GM18502 (cell line): ENCODE measurements around the gene RAB24.

Source experiments
- ATAC-seq: cut with Tn5 transposase; IDR thresholded peaks from one replicate; pipeline ENCODE4 v1.9.1; 2021; ENCODE audit warnings: mild to moderate bottlenecking; ENCODE audit not compliant: unreplicated experiment, poor library complexity

The RAB24 gene

DNA sequence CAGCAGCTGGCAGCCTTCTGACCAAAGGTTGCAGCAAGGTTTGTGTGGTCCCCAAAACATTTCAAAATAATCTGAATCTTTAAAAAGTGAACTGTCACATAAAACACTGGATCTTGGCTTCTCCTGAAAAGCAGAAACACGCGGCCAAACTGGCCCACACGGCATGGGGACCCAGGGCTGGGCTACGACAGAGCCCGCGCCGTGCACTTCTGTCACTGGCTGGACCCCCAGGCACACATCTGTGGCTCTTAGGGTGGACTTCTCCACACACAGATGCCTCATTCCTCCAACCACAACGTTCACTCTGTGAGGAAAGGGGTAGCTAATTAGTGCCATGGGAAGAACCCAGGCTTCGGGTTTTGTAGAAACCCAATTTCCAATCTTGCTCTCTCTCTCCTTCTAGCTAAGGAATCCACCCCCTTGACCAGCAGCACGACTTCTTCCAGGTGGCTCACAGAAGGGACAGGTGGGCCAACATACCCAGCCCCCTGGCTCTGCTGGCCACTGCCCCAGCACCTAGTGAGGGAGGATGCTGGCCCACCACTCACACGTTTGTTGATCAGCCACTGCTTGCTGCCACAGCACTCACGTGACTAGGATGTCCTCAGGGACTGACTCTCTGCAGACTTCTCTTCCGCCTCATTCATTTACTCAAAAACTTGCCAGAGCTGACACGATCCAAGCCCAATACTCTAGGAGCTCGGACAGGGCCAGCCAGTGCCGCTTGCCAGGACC lies 30.1 kb upstream of the RAB24 start:
- ATAC-seq = no peak

DNA sequence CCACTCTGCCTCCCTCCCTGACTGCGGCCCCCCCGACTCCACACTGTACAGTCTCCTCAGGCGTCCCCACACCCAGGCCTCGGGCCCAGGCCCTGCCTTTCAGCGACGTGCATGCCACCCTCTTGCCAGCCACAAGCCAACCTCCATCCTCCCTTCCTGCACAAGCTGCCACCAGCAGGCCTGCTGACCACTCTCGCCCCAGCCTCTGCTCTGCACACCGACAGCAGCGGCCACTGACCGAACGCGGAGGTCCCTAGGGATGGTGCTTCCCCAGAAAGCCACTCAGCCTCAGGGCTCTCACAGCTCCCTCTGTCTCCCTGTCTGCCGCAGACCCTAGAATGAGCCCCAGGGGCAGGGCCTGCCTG lies 29.4 kb upstream of the RAB24 start:
- no peak for ATAC-seq

GRCh38 chr5:177332031-177332895 lies 28.7 kb upstream of the RAB24 start:
- ATAC-seq = no peak

DNA sequence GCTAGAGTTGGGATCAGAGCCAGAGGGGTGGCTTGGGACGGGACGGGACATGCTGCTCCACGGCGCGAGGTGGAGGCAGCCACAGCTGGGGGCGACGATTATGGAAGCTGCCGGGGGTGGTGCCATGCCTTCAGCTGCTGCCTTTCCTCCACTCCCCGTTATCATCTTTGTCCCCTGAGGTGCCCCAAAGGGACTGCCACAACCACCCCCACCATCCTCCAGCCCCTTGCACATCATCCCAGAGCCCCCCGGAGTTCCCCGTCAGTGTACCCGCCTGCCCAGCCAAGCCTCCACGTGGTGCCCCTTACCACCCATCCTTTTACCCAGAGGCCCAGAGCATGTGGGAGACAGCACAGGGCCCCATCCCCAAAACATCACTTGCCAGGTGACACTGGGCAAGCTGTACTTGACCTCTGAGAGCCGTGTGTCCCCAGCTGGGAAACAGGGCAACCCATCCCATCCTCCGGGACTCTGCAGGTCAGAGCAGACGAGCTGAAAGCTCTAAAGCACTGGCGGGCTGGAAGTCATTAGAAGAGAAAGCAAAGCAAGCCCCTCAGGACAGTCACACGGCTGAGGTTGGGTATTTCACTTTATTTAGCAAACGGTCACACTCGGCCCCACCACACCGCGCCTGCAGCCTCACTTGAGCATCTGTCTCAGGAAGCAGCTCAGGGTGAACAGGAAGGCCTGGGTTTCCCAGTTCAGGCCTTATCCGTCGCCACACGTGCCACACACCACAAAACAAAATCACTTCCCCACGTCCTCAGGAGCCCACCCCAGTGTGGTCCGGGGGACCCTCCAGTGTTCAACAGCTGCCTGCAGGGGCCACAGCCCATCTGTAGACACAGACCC lies 27.7 kb upstream of the RAB24 start:
- ATAC-seq = no peak

DNA sequence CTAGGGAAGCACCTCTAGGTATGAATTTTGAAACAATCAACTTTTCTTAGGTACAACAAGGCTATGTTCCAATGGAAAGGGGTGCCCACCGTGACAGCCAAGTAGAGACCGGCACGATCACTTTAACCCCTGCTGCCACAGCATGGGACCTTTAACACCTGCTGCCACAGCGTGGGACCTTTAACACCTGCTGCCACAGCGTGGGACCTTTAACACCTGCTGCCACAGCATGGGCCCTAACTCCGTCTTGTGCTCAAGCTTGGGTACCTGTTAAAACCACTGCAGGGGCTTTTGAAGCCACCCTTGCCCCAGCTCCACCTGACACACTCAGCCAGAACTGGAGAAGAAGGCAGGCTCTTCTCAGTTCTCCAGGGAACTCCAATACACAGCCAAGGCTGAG lies 26.4 kb upstream of the RAB24 start:
- no peak for ATAC-seq

GRCh38 chr5:177328545-177329231 lies 25.2 kb upstream of the RAB24 start:
- ATAC-seq = no peak

GRCh38 chr5:177327539-177328522 lies 24.3 kb upstream of the RAB24 start:
- no peak for ATAC-seq

GRCh38 chr5:177325868-177326381 lies 22.4 kb upstream of the RAB24 start:
- no peak for ATAC-seq

DNA sequence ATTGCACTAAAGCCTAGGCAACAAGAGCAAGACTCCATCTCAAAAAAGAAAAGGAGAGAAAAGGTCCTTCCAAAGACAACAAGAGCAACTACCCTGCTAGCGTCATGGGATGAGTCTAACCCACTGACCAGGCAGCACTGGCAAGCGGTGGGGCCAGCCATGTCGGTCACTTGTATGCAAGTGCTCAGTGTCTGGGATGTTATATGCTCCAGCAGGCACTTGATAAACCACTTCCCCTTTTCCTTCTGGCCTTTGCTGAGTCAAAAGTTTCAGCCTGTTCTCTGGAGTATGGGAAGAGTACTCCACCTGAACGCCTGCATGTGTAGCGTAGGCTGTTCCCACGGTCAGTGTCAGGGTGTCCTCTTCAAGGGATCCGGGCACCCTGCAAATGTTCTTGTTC lies 17.4 kb upstream of the RAB24 start:
- ATAC-seq = no peak

GRCh38 chr5:177319913-177320588 lies 16.5 kb upstream of the RAB24 start:
- ATAC-seq = no peak

GRCh38 chr5:177317959-177318377 lies 14.4 kb upstream of the RAB24 start:
- ATAC-seq = no peak

DNA sequence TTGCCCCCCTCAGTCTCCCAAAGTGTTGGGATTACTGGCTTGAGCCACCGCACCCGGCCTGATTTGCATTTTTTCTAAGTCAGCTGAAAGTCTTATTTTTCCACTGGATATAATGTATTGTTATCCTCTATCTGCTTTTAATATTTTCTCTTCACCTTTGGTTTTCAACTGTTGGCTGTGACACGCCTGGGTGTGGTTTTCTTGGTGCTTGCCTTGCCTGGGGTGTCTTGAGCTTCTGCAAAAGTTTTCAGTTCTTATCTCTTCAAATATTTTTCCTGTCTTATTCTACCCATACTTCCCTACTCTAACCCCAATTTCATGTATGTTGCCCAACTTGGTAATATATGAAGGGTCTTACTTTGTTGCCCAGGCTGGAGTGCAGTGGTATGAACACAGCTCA lies 12.5 kb upstream of the RAB24 start:
- no peak for ATAC-seq

DNA sequence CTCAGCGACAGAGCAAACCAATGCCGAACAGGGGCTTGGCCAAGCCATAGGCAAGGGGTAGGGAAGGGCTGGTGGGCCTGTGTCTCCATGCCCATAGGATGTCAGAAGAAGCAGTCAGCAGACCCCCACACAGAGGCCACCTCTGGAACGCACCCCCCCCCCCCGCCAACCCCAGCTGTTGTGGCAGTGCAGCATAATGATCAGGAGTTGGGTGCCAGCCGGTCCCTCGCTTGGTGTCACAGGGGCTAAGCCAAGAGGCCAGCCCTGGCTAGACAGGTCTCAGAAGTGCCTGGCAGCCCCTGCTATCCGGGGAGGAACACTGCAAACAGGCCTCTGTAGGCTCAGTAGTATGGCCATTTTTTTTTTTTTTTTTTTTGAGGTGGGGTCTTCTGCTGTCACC lies 11.9 kb upstream of the RAB24 start:
- ATAC-seq = no peak

DNA sequence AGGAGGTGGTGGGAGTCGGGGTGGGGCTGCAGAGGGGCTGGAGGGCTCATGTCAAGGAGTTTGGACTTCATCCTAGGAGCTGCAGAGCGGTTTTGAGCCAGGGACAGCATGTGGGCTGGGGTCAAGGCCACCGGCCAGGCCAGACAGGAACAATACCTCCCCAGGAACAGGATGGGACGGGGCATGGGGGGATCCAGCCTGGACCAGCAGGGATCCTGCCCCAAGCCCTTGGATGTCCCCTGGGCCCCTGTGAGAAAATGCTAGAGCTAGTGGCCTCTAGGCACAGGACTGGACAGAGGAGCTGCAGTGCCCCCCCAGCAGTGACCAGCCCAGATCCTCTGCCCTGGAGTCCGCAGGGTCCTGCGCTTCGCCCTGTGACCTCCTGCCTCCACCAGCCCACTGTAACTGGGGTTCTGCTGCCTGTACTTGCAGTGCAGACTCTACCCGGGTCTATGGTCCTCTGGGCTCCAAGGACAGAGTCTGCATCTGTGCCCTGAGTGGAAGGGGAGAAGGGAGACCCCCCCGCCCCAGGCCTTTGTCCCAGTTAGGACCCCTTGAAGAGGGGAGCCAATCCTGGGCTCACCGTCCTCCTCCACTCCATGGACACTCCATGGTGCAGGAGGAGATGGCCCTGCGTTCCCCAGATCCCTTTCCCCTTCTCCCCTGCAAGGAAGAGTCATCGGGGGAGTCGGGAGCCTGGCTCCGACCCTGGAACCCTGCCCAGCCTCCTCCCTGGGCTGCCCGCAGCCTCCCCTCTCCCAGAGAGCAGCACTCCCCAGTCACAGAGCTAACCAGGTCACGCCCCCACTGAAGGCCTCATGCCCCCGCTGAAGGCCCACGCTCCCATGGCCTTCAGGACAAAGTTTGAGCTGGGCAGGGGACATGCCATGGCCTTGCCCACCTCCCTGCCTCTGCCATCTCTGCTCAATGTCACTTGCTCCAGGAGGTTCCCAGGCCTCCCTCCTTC lies 11.1 kb upstream of the RAB24 start:
- ATAC-seq = no peak

DNA sequence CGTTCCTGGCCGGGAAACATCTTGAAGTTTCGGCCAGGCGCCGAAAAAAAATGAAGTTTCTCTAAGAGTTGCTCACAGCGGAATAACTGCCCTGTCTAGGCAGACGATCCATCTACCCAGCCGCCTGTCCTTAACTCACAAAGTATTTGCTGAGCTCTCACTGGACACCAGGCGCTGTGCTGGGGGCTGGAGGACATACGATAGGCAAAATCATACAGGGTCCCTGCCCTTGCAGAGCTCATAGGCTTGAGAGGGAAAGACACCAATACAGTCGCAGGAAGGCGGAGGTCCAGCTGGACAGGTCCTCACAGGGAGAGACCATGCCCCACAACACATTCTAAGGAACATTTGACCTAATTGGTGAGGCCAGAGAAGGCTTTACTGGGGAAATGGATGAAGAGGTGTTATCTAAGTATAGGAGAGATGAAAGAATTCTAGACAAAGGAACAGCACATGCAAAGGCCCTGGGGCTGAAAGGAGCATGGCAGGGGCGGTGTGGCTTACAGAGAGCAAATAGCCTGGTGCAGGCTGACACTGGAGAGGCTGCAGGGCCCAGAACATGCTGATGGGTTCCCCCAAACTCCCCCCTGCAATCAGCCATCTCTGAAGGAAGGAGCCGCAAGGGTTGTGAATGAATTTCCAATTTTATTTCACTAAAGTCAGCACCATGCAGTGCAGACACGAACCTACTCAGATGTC lies 10.2 kb upstream of the RAB24 start:
- ATAC-seq = no peak

GRCh38 chr5:177312649-177313181 lies 9.2 kb upstream of the RAB24 start:
- ATAC-seq = peak; percentile 28
